OCI-LY1 (cell line): ENCODE data around the gene DDX24.

ENCODE experiments used
- H2AFZ ChIP-seq: fragments of 200-600 bp; sonication (generic), shearing (Covaris generic); 2 replicates; pipeline ENCODE4 v1.6.0; 2014; ENCODE audit warnings: antibody characterized with exemption, mild to moderate bottlenecking, low read length
- H3F3A ChIP-seq: fragments of 200-600 bp; sonication (generic), shearing (Covaris generic); 2 replicates; pipeline ENCODE4 v1.6.0; 2014; ENCODE audit warnings: mild to moderate bottlenecking, antibody characterized with exemption, low read length, moderate library complexity; ENCODE audit not compliant: insufficient read depth
- H3K27ac ChIP-seq: fragments of 200-600 bp; sonication (generic); 2 replicates; pipeline ENCODE4 v1.5.1; 2014; ENCODE audit warnings: low read length, mixed run types, mild to moderate bottlenecking, low read depth; ENCODE audit not compliant: poor library complexity, severe bottlenecking
- H3K27me3 ChIP-seq: fragments of 200-600 bp; sonication (generic); 2 replicates; pipeline ENCODE4 v1.6.0; 2014; ENCODE audit warnings: antibody characterized with exemption, mild to moderate bottlenecking, low read length, moderate library complexity; ENCODE audit not compliant: insufficient read depth
- H3K36me3 ChIP-seq: fragments of 200-600 bp; sonication (generic); 2 replicates; pipeline ENCODE4 v1.6.1; 2014; ENCODE audit warnings: mild to moderate bottlenecking, antibody characterized with exemption, low read length, moderate library complexity, mixed read lengths; ENCODE audit not compliant: insufficient read depth
- H3K4me1 ChIP-seq: fragments of 200-600 bp; sonication (generic); 2 replicates; pipeline ENCODE4 v1.5.1; 2014; ENCODE audit warnings: mild to moderate bottlenecking, low read length, moderate library complexity; ENCODE audit not compliant: insufficient read depth, severe bottlenecking
- H3K4me2 ChIP-seq: fragments of 200-600 bp; sonication (generic), shearing (Covaris generic); 2 replicates; pipeline ENCODE4 v1.6.1; 2014; ENCODE audit warnings: low read length
- H3K4me3 ChIP-seq: fragments of 200-600 bp; sonication (generic); 2 replicates; pipeline ENCODE4 v1.5.1; 2014; ENCODE audit warnings: low read length, low read depth, mild to moderate bottlenecking, mixed read lengths; ENCODE audit not compliant: poor library complexity, severe bottlenecking
- H3K79me2 ChIP-seq: fragments of 200-600 bp; shearing (Covaris generic); 2 replicates; pipeline ENCODE4 v1.6.1; 2016; ENCODE audit warnings: mixed run types, low read length, mixed read lengths; ENCODE audit not compliant: insufficient read depth
- H3K9ac ChIP-seq: fragments of 200-600 bp; sonication (generic), shearing (Covaris generic); 2 replicates; pipeline ENCODE4 v1.6.1; 2014; ENCODE audit warnings: mild to moderate bottlenecking, low read length, mixed read lengths
- H3K9me2 ChIP-seq: fragments of 200-600 bp; sonication (generic), shearing (Covaris generic); 2 replicates; pipeline ENCODE4 v1.6.1; 2014; ENCODE audit warnings: low read depth, mild to moderate bottlenecking, low read length, mixed read lengths
- H3K9me3 ChIP-seq: fragments of 200-600 bp; shearing (Covaris generic); 2 replicates; pipeline ENCODE4 v1.6.1; 2014; ENCODE audit warnings: low read length, mixed read lengths
- H4K20me1 ChIP-seq: fragments of 200-600 bp; sonication (generic), shearing (Covaris generic); 2 replicates; pipeline ENCODE4 v1.6.0; 2016; ENCODE audit warnings: mild to moderate bottlenecking, low read length; ENCODE audit not compliant: insufficient read depth
- EZH2 ChIP-seq: fragments of 200-600 bp; sonication (generic), shearing (Covaris generic); IDR thresholded peaks from 2 replicates; pipeline ENCODE4 v1.8.0; 2017; ENCODE audit warnings: borderline replicate concordance, mixed run types, mild to moderate bottlenecking, antibody characterized with exemption, low read length, moderate library complexity, mixed read lengths
- TF ChIP-seq, protein P1 (sequence below): fragments of 200-600 bp; sonication (generic), shearing (Covaris generic); IDR thresholded peaks from 2 replicates; pipeline ENCODE4 v1.5.1; 2017; ENCODE audit warnings: mild to moderate bottlenecking, antibody characterized with exemption, low read length, moderate library complexity, mixed read lengths

The DDX24 gene

DNA sequence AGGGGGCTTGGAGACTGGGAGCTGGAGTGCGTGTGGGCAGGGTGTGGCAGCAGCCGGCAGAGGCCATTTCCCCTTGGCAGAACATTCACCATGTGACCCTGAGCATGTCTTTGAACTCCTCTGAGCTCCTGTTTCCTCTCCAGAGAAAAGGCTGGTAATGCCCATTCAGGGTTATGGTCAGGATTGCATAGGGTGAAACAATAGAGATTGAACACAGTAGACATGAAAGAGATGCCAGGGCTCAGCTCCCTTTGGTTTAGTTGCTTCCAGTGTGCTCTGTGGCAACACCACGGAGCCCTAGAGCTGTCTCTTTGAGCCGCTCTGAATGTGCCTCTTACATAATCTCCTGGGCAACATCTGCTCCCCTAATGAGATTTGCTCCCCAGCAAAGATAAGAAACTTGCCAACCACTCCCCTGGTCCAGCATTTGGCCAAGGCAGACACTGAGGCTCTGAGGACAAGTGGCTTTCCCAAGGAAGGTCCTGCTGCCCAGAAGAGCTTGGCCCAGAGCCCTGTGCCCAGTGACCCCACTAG is 34.1 kb upstream of the DDX24 start:
- Histone ChIP-seq H3K79me2 (no peaks in the 10 kb centered on the region), H4K20me1 (no peaks in the 10 kb centered on the region), H3K9ac (no peak overlapping the region), H3K4me2 (no peak overlapping the region), H2AFZ (no peak overlapping the region), H3K27ac (no peak overlapping the region), H3K9me3 (no peaks in the 10 kb centered on the region), H3F3A (no peaks in the 10 kb centered on the region), H3K4me3 (no peak overlapping the region), H3K4me1 (no peaks in the 10 kb centered on the region), H3K9me2 (no peaks in the 10 kb centered on the region), H3K27me3 (no peaks in the 10 kb centered on the region), H3K36me3 (no peaks in the 10 kb centered on the region; the same call in 1 of the 2 replicates)
- TF ChIP-seq, protein P1, sequence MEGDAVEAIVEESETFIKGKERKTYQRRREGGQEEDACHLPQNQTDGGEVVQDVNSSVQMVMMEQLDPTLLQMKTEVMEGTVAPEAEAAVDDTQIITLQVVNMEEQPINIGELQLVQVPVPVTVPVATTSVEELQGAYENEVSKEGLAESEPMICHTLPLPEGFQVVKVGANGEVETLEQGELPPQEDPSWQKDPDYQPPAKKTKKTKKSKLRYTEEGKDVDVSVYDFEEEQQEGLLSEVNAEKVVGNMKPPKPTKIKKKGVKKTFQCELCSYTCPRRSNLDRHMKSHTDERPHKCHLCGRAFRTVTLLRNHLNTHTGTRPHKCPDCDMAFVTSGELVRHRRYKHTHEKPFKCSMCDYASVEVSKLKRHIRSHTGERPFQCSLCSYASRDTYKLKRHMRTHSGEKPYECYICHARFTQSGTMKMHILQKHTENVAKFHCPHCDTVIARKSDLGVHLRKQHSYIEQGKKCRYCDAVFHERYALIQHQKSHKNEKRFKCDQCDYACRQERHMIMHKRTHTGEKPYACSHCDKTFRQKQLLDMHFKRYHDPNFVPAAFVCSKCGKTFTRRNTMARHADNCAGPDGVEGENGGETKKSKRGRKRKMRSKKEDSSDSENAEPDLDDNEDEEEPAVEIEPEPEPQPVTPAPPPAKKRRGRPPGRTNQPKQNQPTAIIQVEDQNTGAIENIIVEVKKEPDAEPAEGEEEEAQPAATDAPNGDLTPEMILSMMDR: no peak
- no peak for TF ChIP-seq EZH2

DNA sequence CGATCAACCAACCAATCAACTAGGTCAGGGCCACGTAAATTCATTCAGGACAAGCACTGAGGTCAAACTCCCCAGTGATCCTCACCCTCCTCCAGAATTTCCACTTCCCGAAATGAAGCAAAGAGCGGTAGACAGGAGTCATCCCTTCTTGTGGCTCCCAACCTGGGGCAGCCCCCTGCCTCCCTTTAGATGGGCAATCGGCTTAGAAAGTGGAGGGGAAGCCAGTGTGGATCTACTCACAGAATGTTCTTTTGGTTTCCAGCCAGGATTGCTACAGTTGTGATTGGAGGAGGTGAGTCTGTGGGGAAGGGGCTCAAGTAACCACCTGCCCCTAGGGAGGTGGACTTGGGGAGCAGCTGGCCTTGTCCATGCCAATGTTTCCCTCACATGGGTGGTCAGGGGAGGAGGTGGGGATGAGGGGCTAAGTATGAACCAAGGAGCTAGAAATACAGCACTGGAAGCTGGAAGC is 33.6 kb upstream of the DDX24 start:
- Histone ChIP-seq H3K79me2 (no peaks in the 10 kb centered on the region), H2AFZ (no peak overlapping the region), H3K4me1 (no peaks in the 10 kb centered on the region), H3K9me2 (no peaks in the 10 kb centered on the region), H3K4me3 (no peak overlapping the region), H3K9ac (no peak overlapping the region), H3K4me2 (no peak overlapping the region), H3K27ac (no peak overlapping the region), H3K27me3 (no peaks in the 10 kb centered on the region), H3K9me3 (no peaks in the 10 kb centered on the region), H4K20me1 (no peaks in the 10 kb centered on the region), H3K36me3 (no peaks in the 10 kb centered on the region; the same call in 1 of the 2 replicates), H3F3A (no peaks in the 10 kb centered on the region)
- TF ChIP-seq EZH2: no peak

DNA sequence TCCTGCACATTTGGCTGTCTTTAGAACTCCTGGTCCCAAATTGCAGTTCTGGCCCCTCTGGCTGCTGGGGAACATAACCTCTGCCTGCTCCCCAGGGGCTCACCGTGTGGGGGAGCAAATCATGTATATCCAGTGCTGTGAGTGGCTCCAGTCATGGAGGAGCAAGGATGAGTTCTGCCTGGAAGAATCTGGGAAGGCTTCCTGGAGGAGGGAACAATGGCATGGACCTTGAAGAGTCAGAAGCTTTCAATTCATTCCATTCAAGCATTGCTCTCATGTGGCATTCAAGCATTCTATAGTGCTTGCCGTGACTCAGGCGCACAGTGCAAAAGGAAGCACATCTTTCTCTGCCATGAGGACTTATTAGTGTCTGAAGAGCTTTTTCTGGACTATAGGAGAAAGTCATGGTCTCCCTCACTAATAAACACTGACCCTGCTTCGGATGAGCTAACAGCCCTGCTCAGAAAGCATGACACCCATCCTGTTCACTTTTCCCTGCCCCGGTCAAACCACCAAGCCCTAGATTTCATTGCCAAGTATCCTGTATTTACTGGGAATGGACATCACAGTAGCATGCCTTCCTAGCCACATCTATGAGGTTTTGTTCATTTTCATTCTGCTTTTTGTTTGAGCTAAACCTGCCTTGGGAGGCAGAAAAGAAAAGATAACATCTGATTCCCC is 33.0 kb upstream of the DDX24 start:
- Histone ChIP-seq H3K36me3 (no peaks in the 10 kb centered on the region), H3K4me2 (no peak overlapping the region), H3K27ac (no peak overlapping the region), H3K9me2 (no peaks in the 10 kb centered on the region), H3F3A (no peaks in the 10 kb centered on the region), H3K27me3 (no peaks in the 10 kb centered on the region), H3K4me3 (no peak overlapping the region), H3K4me1 (no peaks in the 10 kb centered on the region), H4K20me1 (no peaks in the 10 kb centered on the region), H3K79me2 (no peaks in the 10 kb centered on the region), H3K9me3 (no peaks in the 10 kb centered on the region), H3K9ac (no peak overlapping the region), H2AFZ (no peak overlapping the region)
- TF ChIP-seq, protein P1: no peak
- no peak for TF ChIP-seq EZH2
